Endothelial cell of umbilical vein (primary cell): ENCODE measurements around the gene GXYLT2. TPM values are rescaled to one million over a fixed set of nuclear protein-coding genes. Genes with fewer than 3 reads are reported as not detected.

Experiments
- BruUV-seq: library from RNA; stranded (reverse); fragments of 400-500 nt; replicated peaks from 2 replicates; lab custom pipeline; 2021; lab: Mats Ljungman, UMichigan
- CTCF ChIA-PET: fragments of 300-600, 350-600 bp; sonication (Branson Sonifier 250); formaldehyde crosslinking; loops from one replicate; lab custom pipeline; 2021; ENCODE audit warnings: antibody characterized with exemption, inconsistent platforms; lab: Charles Lee
- POLR2A ChIA-PET: fragments of 300-600, 350-600 bp; sonication (Branson Sonifier 250); formaldehyde crosslinking; loops from one replicate; lab custom pipeline; 2021; ENCODE audit warnings: antibody characterized with exemption, inconsistent platforms; lab: Charles Lee
- DNase-seq: peaks from one replicate; pipeline ENCODE4 v3.0.0-alpha.2; 2011; ENCODE audit warnings: low read depth, low spot score
- FAIRE-seq: peaks from 2 replicates; lab custom pipeline; 2011; peaks lifted over from hg19 to GRCh38; lab: Jason Lieb, UNC
- H2AFZ ChIP-seq: 2 replicates; pipeline ENCODE4 v1.6.0; 2012; ENCODE audit warnings: low read depth, low read length, control low read depth, inconsistent platforms
- H3K27ac ChIP-seq: 2 replicates; pipeline ENCODE4 v1.5.1; 2011; ENCODE audit warnings: low read depth, mild to moderate bottlenecking, control low read depth, low read length, moderate library complexity; ENCODE audit not compliant: insufficient read depth
- H3K27me3 ChIP-seq, 2 experiments: 2 replicates each; pipeline versions ENCODE4 v1.6.0 to v1.6.1; 2011; ENCODE audit warnings: low read length in 2 of 2, mixed read lengths in 1 of 2; ENCODE audit not compliant: control insufficient read depth in 2 of 2, insufficient read depth in 2 of 2
- H3K36me3 ChIP-seq, 2 experiments: 2 replicates in 1 of 2; 3 replicates in 1 of 2; pipeline ENCODE4 v1.5.1; 2011; ENCODE audit warnings: low read length in 2 of 2, mild to moderate bottlenecking in 1 of 2, moderate library complexity in 1 of 2; ENCODE audit not compliant: control insufficient read depth in 2 of 2, insufficient read depth in 2 of 2; ENCODE audit errors: extremely low read depth in 1 of 2
- H3K4me1 ChIP-seq: 3 replicates; pipeline ENCODE4 v1.5.1; 2011; ENCODE audit warnings: mild to moderate bottlenecking, low read length; ENCODE audit not compliant: control insufficient read depth, insufficient read depth; ENCODE audit errors: extremely low read depth
- H3K4me2 ChIP-seq: 2 replicates; pipeline ENCODE4 v1.6.1; 2011; ENCODE audit warnings: low read length, control low read depth, mixed read lengths; ENCODE audit not compliant: insufficient read depth
- H3K4me3 ChIP-seq, 3 experiments: fragments of 200-600 bp in 1 of 3; sonication (generic), shearing (Covaris generic) in 1 of 3; replicated peaks in 1 of 3; 2 replicates each; pipeline ENCODE4 v1.5.1; 2011 to 2016; ENCODE audit warnings: control low read depth in 3 of 3, low read length in 3 of 3, mild to moderate bottlenecking in 2 of 3, inconsistent platforms in 1 of 3, low read depth in 1 of 3, moderate library complexity in 1 of 3; ENCODE audit not compliant: insufficient read depth in 1 of 3
- H3K79me2 ChIP-seq: 2 replicates; pipeline ENCODE4 v1.6.0; 2012; ENCODE audit warnings: low read length, inconsistent platforms; ENCODE audit not compliant: control insufficient read depth, insufficient read depth
- H3K9ac ChIP-seq: replicated peaks from 2 replicates; pipeline ENCODE3; 2011; ENCODE audit warnings: low read length, control low read depth; ENCODE audit not compliant: insufficient read depth; ENCODE audit errors: extremely low read depth
- H3K9me1 ChIP-seq: replicated peaks from 3 replicates; pipeline ENCODE4 v1.6.0; 2011; ENCODE audit warnings: mild to moderate bottlenecking, low read length; ENCODE audit not compliant: control insufficient read depth, insufficient read depth; ENCODE audit errors: extremely low read depth
- H3K9me3 ChIP-seq: replicated peaks from 2 replicates; pipeline ENCODE4 v1.5.1; 2012; ENCODE audit warnings: low read length, inconsistent platforms; ENCODE audit not compliant: control insufficient read depth, insufficient read depth
- H4K20me1 ChIP-seq: replicated peaks from 2 replicates; pipeline ENCODE3; 2011; ENCODE audit warnings: mild to moderate bottlenecking, low read length; ENCODE audit not compliant: control insufficient read depth, insufficient read depth; ENCODE audit errors: extremely low read depth
- CTCF ChIP-seq, 2 donors: IDR thresholded peaks; 1 replicate in 1 of 2; 2 replicates in 1 of 2; pipeline ENCODE4 v1.5.1; 2011; ENCODE audit warnings: low read length in 2 of 2, mild to moderate bottlenecking in 2 of 2, moderate library complexity in 2 of 2, control low read depth in 1 of 2, inconsistent platforms in 1 of 2, low read depth in 1 of 2; ENCODE audit not compliant: insufficient read depth in 1 of 2; ENCODE audit errors: extremely low read depth in 1 of 2
- EZH2 ChIP-seq: IDR thresholded peaks from 2 replicates; pipeline ENCODE4 v1.6.1; 2012; ENCODE audit warnings: borderline replicate concordance, low read depth, mild to moderate bottlenecking, moderate library complexity, low read length, inconsistent platforms; ENCODE audit not compliant: severe bottlenecking
- FOS ChIP-seq: IDR thresholded peaks from 2 replicates; pipeline ENCODE4 v1.6.1; 2011; ENCODE audit warnings: mild to moderate bottlenecking, low read length, moderate library complexity, borderline replicate concordance; ENCODE audit not compliant: insufficient read depth
- GATA2 ChIP-seq: IDR thresholded peaks from 2 replicates; pipeline ENCODE4 v1.7.0; 2011; ENCODE audit warnings: low read depth, mild to moderate bottlenecking, moderate library complexity, mixed read lengths, low read length; ENCODE audit not compliant: insufficient read length, insufficient read depth
- JUN ChIP-seq: IDR thresholded peaks from 2 replicates; pipeline ENCODE4 v1.6.1; 2011; ENCODE audit warnings: borderline replicate concordance, low read depth; ENCODE audit not compliant: insufficient read length, insufficient read depth
- MYC ChIP-seq: IDR thresholded peaks from one replicate; pipeline ENCODE4 v1.6.1; 2011; ENCODE audit warnings: mild to moderate bottlenecking, low read depth, low read length
- POLR2A ChIP-seq: IDR thresholded peaks from 2 replicates; pipeline ENCODE4 v1.6.1; 2012; ENCODE audit warnings: low read depth, mild to moderate bottlenecking, control low read depth, low read length
- POLR2AphosphoS5 ChIP-seq: IDR thresholded peaks from 2 replicates; pipeline ENCODE4 v1.6.1; 2012; ENCODE audit warnings: low read depth, mild to moderate bottlenecking, control low read depth, low read length, moderate library complexity; ENCODE audit not compliant: insufficient read depth
- dilution Hi-C: fragments of 300-500 bp; cut with MboI; formaldehyde crosslinking; loops from one replicate; pipeline ENCODE4 v1.15.0; 2019; ENCODE audit warnings: low sequenced_read_pairs; ENCODE audit not compliant: extremely low pct_ligation_motif_present
- intact Hi-C: fragments of 100-400 bp; cut with micrococcal nuclease; formaldehyde crosslinking; loops from one replicate; pipeline ENCODE4 v1.10.0; 2022
- polyA plus RNA-seq, 4 experiments: library from polyadenylated mRNA; depleted of rRNA in 3 of 4; stranded (reverse) in 3 of 4; unstranded in 1 of 4; fragments of >200 nt; gene quantifications; 2 replicates each; pipeline versions ENCODE4 v1.2.1 to v1.2.3, GENCODE V29; 2011 to 2012; ENCODE audit warnings: missing spikeins in 1 of 4
- total RNA-seq: library from RNA; stranded (reverse); gene quantifications from 2 replicates; pipeline ENCODE4 v1.2.3, GENCODE V29; 2021
- TF ChIP-seq, protein P1 (sequence below): IDR thresholded peaks from 2 replicates; pipeline ENCODE4 v1.6.1; 2011; ENCODE audit not compliant: insufficient read depth, insufficient read length

The GXYLT2 gene
- total and polyA plus RNA-seq, 2 donors (not counting 3 experiments of a cell fraction or from before 2014, with no cell fraction given) = 0.07 to 0.24 TPM

- DNase-seq (no peak), FAIRE-seq (no peak)
- no peaks in the 10 kb centered on the region for H3K9me3 ChIP-seq
- no peaks in the 10 kb centered on the region for H3K9me1 ChIP-seq
- H3K4me1 ChIP-seq = no peaks in the 10 kb centered on the region
- peaks cover 100% of the 10 kb centered on the region for H3K79me2 ChIP-seq
- no peak overlapping the region for H3K9ac ChIP-seq
- no peak overlapping the region for H3K27ac ChIP-seq
- no peaks in the 10 kb centered on the region for H3K27me3 ChIP-seq
- dilution Hi-C loops (no loop called here), intact Hi-C loops (loop anchor here (2.0 kb wide), 1 partner anchor 13 kb away; no protein-coding TSS in a partner anchor)
- no peak overlapping the region for H3K4me2 ChIP-seq
- no TSS peak for BruUV-seq
- TF ChIP-seq JUN (no peak), GATA2 (no peak), FOS (no peak), POLR2AphosphoS5 (no peak), CTCF (IDR thresholded peaks at IDR 0.05; ENCODE audit: extremely low read depth in 1 of 2, insufficient read depth in 1 of 2, low read depth in 1 of 2, low read length in 2 of 2) (no peak), MYC (no peak), EZH2 (no peak), POLR2A (no peak)
- TF ChIP-seq, protein P1, sequence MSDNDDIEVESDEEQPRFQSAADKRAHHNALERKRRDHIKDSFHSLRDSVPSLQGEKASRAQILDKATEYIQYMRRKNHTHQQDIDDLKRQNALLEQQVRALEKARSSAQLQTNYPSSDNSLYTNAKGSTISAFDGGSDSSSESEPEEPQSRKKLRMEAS = no peak
- peaks cover 1 to 3% of the 10 kb centered on the region in 2 experiments for H3K36me3 ChIP-seq
- ChIA-PET CTCF (interaction anchor here (0.9 kb wide), 1 partner anchor 159 kb away, joined by 3 read pairs; no protein-coding TSS in a partner anchor), POLR2A (no interaction called here)
- H3K4me3 ChIP-seq = no peak overlapping the region
- peaks cover 21% of the 10 kb centered on the region for H4K20me1 ChIP-seq
- H2AFZ ChIP-seq = no peak overlapping the region
Observed at GRCh38 chr3:73009750-73010149, 121.9 kb downstream of the GXYLT2 start.
